OCI-LY3 (cell line): Measurements from ENCODE around the gene SH3PXD2B.

Source experiments
- H2AFZ ChIP-seq: fragments of 200-600, 300-600 bp; shearing (Covaris generic); 2 replicates; pipeline ENCODE4 v1.6.0; 2014; ENCODE audit warnings: antibody characterized with exemption, low read depth, low read length
- H3K27ac ChIP-seq: fragments of 200-600, 300-600 bp; sonication (generic); 2 replicates; pipeline ENCODE4 v1.5.1; 2014; ENCODE audit warnings: mild to moderate bottlenecking, low read length, moderate library complexity, mixed read lengths
- H3K27me3 ChIP-seq: fragments of 200-600, 300-600 bp; sonication (generic); 2 replicates; pipeline ENCODE4 v1.6.1; 2014; ENCODE audit warnings: low read depth, low read length, mixed read lengths
- H3K36me3 ChIP-seq: fragments of 200-600, 300-600 bp; sonication (generic); replicated peaks from 2 replicates; pipeline ENCODE3; 2014; ENCODE audit warnings: low read depth, low read length, mixed read lengths
- H3K4me1 ChIP-seq: fragments of 300-600, 200-600 bp; sonication (generic); 2 replicates; pipeline ENCODE4 v1.6.1; 2014; ENCODE audit warnings: low read length, mixed read lengths
- H3K4me2 ChIP-seq: fragments of 200-600, 300-600 bp; sonication (generic); 2 replicates; pipeline ENCODE4 v1.6.1; 2014; ENCODE audit warnings: low read length, mixed read lengths
- H3K4me3 ChIP-seq: fragments of 300-600, 200-600 bp; sonication (generic); 2 replicates; pipeline ENCODE4 v1.5.1; 2014; ENCODE audit warnings: antibody characterized with exemption, mild to moderate bottlenecking, low read length, moderate library complexity
- H3K79me2 ChIP-seq: fragments of 300-600, 200-600 bp; shearing (Covaris generic); 2 replicates; pipeline ENCODE4 v1.6.1; 2014; ENCODE audit warnings: mild to moderate bottlenecking, low read length, mixed read lengths
- H3K9ac ChIP-seq: fragments of 300-600, 200-600 bp; shearing (Covaris generic); 2 replicates; pipeline ENCODE4 v1.6.0; 2014; ENCODE audit warnings: mild to moderate bottlenecking, low read length, moderate library complexity
- H3K9me3 ChIP-seq: fragments of 200-600, 300-600 bp; shearing (Covaris generic); 2 replicates; pipeline ENCODE4 v1.6.1; 2014; ENCODE audit warnings: low read length, mixed read lengths; ENCODE audit not compliant: insufficient read depth
- H4K20me1 ChIP-seq: fragments of 200-600, 300-600 bp; sonication (generic); 2 replicates; pipeline ENCODE4 v1.6.1; 2016; ENCODE audit warnings: low read length, mixed read lengths; ENCODE audit not compliant: insufficient read depth
- CTCF ChIP-seq: fragments of 200-600, 300-600 bp; sonication (generic); IDR thresholded peaks from 2 replicates; pipeline ENCODE4 v1.5.1; 2014; ENCODE audit warnings: antibody characterized with exemption, low read length, low read depth
- EZH2phosphoT487 ChIP-seq: fragments of 200-600 bp; shearing (Covaris generic); IDR thresholded peaks from 2 replicates; pipeline ENCODE4 v1.6.1; 2018; ENCODE audit warnings: antibody characterized with exemption, mixed run types, low read depth

SH3PXD2B gene

GRCh38 chr5:172374783-172375182 lies 79.5 kb downstream of the SH3PXD2B start:
- Histone ChIP-seq H4K20me1 (no peaks in the 10 kb centered on the region), H3K4me3 (no peak overlapping the region), H3K36me3 (no peaks in the 10 kb centered on the region), H3K9me3 (no peaks in the 10 kb centered on the region), H3K79me2 (no peaks in the 10 kb centered on the region), H3K27me3 (no peaks in the 10 kb centered on the region; the same call in 1 of the 2 replicates), H3K27ac (no peak overlapping the region), H3K4me1 (no peaks in the 10 kb centered on the region), H3K9ac (no peak overlapping the region), H2AFZ (no peak overlapping the region), H3K4me2 (no peak overlapping the region)
- no peak for TF ChIP-seq EZH2phosphoT487
- no peak for TF ChIP-seq CTCF

GRCh38 chr5:172373680-172374079 lies 80.6 kb downstream of the SH3PXD2B start:
- no peak overlapping the region for H3K4me2 ChIP-seq
- H3K9ac ChIP-seq = no peak overlapping the region
- H3K4me3 ChIP-seq = no peak overlapping the region
- no peaks in the 10 kb centered on the region for H4K20me1 ChIP-seq
- no peaks in the 10 kb centered on the region for H3K9me3 ChIP-seq
- TF ChIP-seq EZH2phosphoT487 (no peak), CTCF (no peak)
- no peak overlapping the region for H3K27ac ChIP-seq
- H3K79me2 ChIP-seq = no peaks in the 10 kb centered on the region
- no peaks in the 10 kb centered on the region; the same call in 1 of the 2 replicates for H3K27me3 ChIP-seq
- H3K4me1 ChIP-seq = no peaks in the 10 kb centered on the region
- H2AFZ ChIP-seq = no peak overlapping the region
- H3K36me3 ChIP-seq = no peaks in the 10 kb centered on the region

GRCh38 chr5:172371684-172372083 lies 82.6 kb downstream of the SH3PXD2B start:
- H3K79me2 ChIP-seq = no peaks in the 10 kb centered on the region
- no peaks in the 10 kb centered on the region for H3K4me1 ChIP-seq
- no peaks in the 10 kb centered on the region; the same call in 1 of the 2 replicates for H3K27me3 ChIP-seq
- H3K27ac ChIP-seq = no peak overlapping the region
- no peak for TF ChIP-seq CTCF
- no peak for TF ChIP-seq EZH2phosphoT487
- H3K9ac ChIP-seq = no peak overlapping the region
- H3K4me3 ChIP-seq = no peak overlapping the region
- H3K4me2 ChIP-seq = no peak overlapping the region
- H3K9me3 ChIP-seq = no peaks in the 10 kb centered on the region
- H3K36me3 ChIP-seq = no peaks in the 10 kb centered on the region
- H4K20me1 ChIP-seq = no peaks in the 10 kb centered on the region
- no peak overlapping the region for H2AFZ ChIP-seq

GRCh38 chr5:172370648-172371545 lies 83.4 kb downstream of the SH3PXD2B start:
- Histone ChIP-seq H3K4me3 (no peak overlapping the region), H3K27me3 (no peaks in the 10 kb centered on the region; the same call in 1 of the 2 replicates), H2AFZ (no peak overlapping the region), H3K27ac (no peak overlapping the region), H3K4me1 (no peaks in the 10 kb centered on the region), H3K36me3 (no peaks in the 10 kb centered on the region), H3K9me3 (no peaks in the 10 kb centered on the region), H3K79me2 (no peaks in the 10 kb centered on the region), H3K4me2 (no peak overlapping the region), H4K20me1 (no peaks in the 10 kb centered on the region), H3K9ac (no peak overlapping the region)
- TF ChIP-seq EZH2phosphoT487 = no peak
- peak; percentile 74 for TF ChIP-seq CTCF
